ENCODE data around the gene GGCT. TPM values are rescaled to one million over a fixed set of nuclear protein-coding genes. Genes with fewer than 3 reads are reported as not detected.

GGCT gene
- total RNA-seq, 1 experiment from 2014 or later = 89.5 TPM

GRCh38 chr7:30447466-30447865, 57.2 kb downstream of the GGCT start:
- in situ Hi-C loops (cut with HindIII; ENCODE audit: low sequenced_read_pairs) = no loop called here
- no peak for DNase-seq (ENCODE audit: low spot score)

Other genes with a start within 250 kb of the GGCT start
- gene ZNRF2, start 220.2 kb downstream of the GGCT start, total RNA-seq (2014; rRNA removed; shearing (Covaris generic)) = 3.4 and 5.2 TPM in 2 replicates
- gene NOD1, start 26.0 kb downstream of the GGCT start, total RNA-seq (2014; rRNA removed; shearing (Covaris generic)) = 3.6 and 4.2 TPM in 2 replicates
- 171 and 234 TPM in 2 replicates for gene GARS1, start 90.0 kb upstream of the GGCT start, total RNA-seq (2014; rRNA removed; shearing (Covaris generic))
- gene CRHR2, start 177.6 kb upstream of the GGCT start, total RNA-seq (2014; rRNA removed; shearing (Covaris generic)) = not detected in 2 replicates
- gene INMT, start 247.3 kb upstream of the GGCT start, total RNA-seq (2014; rRNA removed; shearing (Covaris generic)) = 0.17 TPM in 1 of 2 replicates, not detected in the other

All from G401 (cell line).